Measurements from ENCODE around the gene CENPP.

- TF ChIP-seq CTCF (IDR thresholded peaks at IDR 0.05) (no peak), POLR2A (IDR thresholded peaks at IDR 0.05) (no peak)
Observed at GRCh38 chr9:92492781-92493401, 167.1 kb downstream of the CENPP start.

Data from thyroid gland (tissue), 4 donors.